CD4-positive, alpha-beta T cell treated with Interleukin-1 beta for 1 hour (primary cell): ENCODE results near the gene MATN1.

Experiments used
- DNase-seq, 2 donors: peaks; one replicate each; pipeline ENCODE4 v3.0.0-alpha.2; 2020 to 2022

The MATN1 gene

GRCh38 chr1:30678209-30678608 is 45.2 kb downstream of the MATN1 start:
- DNase-seq, result no peak

- DNase-seq, result no peak
Observed at GRCh38 chr1:30677471-30677870, 45.9 kb downstream of the MATN1 start.

GRCh38 chr1:30675761-30676160 is 47.6 kb downstream of the MATN1 start:
- no peak for DNase-seq

- no peak for DNase-seq
Observed at GRCh38 chr1:30675289-30675688, 48.1 kb downstream of the MATN1 start.

GRCh38 chr1:30673395-30673794 is 50.0 kb downstream of the MATN1 start:
- no peak for DNase-seq

GRCh38 chr1:30672661-30673060 is 50.7 kb downstream of the MATN1 start:
- no peak for DNase-seq

- no peak for DNase-seq
Observed at GRCh38 chr1:30670240-30671060, 52.9 kb downstream of the MATN1 start.

GRCh38 chr1:30668546-30669327 is 54.6 kb downstream of the MATN1 start:
- no peak for DNase-seq

- no peak for DNase-seq
Observed at GRCh38 chr1:30668024-30668423, 55.4 kb downstream of the MATN1 start.

- no peak for DNase-seq
Observed at GRCh38 chr1:30666756-30667273, 56.6 kb downstream of the MATN1 start.

- DNase-seq, result no peak
Observed at GRCh38 chr1:30665216-30666010, 58.0 kb downstream of the MATN1 start.

GRCh38 chr1:30664103-30664755 is 59.2 kb downstream of the MATN1 start:
- no peak for DNase-seq

GRCh38 chr1:30663596-30664091 is 59.7 kb downstream of the MATN1 start:
- DNase-seq, result no peak

GRCh38 chr1:30662291-30662840 is 61.0 kb downstream of the MATN1 start:
- no peak for DNase-seq

GRCh38 chr1:30661311-30661710 is 62.1 kb downstream of the MATN1 start:
- DNase-seq, result no peak
